Cortex of kidney (tissue), 1 donor: ENCODE measurements around the gene IARS1.

Experiments
- DNase-seq: peaks from one replicate; lab custom pipeline; 2025; lab: John Stamatoyannopoulos, UW

The IARS1 gene

GRCh38 chr9:92245005-92245797, 48.3 kb downstream of the IARS1 start:
- no peak for DNase-seq
